Activated T-cell treated with anti-CD3 and anti-CD28 coated beads, Interleukin-2, amount 50 U/mL, for 1 hour (primary cell): Measurements from ENCODE around the gene SRSF11.

ENCODE experiments used
- DNase-seq: peaks from one replicate; pipeline ENCODE4 v3.0.0-alpha.2; 2020

The SRSF11 gene

DNA sequence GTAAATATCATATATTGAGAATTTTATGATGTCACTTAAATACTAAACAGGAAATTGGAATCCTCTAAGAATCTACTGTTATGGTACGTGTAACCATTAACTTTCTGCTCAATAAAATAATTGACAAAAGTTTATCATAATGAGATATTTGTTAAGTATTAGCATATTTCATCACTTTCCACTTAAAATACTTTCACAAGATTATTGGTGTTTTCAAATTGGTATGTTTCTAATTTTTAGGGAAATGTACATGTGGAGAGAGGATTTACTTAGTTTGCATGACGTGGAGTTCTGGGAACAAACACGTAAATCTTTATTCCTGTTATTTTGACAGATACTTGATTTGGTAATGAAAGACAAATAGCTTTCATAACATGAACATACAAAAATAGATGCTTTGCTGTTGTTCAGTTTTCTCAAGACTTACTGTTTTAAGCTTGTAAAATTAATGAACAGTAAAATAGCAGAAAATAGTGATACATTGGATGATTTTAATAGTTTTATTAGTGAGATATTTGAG lies 1.6 kb downstream of the SRSF11 start:
- no peak for DNase-seq

DNA sequence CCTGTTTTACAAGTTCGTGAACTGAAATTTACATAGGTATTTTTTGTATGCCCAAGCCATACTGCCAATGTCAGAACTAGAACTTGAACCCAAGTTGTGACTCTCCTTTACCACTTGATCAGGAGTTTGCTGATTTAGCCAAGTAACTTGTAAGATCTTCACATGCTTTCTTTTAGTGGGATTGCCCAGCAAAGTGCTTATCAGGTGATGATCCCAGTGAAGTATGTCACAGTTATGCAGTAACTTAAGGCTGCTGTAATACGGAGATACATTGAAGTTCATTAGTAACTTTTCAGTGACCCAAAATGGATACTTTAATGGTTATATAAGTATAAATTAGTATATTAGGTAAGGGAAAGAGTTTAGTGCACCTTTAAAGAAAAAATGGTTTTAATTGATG lies 3.8 kb downstream of the SRSF11 start:
- DNase-seq: no peak

DNA sequence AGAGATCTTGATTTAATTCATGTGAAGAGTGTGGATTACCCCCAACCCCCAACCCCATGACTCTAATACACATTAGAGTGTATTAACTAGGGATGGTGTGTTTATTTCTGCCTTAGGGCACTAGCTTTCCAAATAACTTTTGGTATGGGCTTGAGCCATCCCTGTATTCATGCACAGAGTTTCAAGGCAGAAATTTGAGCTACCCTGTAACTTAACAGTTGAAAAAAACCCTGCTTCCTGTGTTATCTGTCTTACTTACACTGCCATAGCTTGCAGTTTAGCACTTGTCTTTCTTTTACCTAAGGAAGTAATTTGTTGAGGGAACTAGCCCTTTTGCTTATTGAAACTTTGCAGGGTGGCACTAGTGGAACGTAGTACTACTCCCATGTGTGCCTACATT lies 6.3 kb downstream of the SRSF11 start:
- no peak for DNase-seq

DNA sequence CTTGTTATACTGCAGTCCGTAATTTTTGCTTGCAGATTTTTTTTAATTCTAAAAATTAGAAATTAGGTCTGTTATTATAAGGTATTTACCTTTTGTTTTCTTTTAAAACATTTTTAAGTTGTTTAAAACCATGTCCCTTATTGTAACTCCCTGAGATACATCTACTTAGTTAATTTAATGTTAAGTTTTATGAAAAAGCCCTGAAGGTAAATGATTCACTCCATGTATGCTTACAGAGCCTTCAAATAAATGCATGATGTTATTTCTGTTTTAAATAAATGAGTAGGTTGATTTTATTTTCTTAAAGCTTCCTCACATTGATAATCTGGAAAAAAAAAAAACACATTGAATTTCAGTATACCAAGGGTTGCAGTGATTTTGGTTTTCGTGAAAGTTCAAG lies 7.5 kb downstream of the SRSF11 start:
- DNase-seq: no peak

DNA sequence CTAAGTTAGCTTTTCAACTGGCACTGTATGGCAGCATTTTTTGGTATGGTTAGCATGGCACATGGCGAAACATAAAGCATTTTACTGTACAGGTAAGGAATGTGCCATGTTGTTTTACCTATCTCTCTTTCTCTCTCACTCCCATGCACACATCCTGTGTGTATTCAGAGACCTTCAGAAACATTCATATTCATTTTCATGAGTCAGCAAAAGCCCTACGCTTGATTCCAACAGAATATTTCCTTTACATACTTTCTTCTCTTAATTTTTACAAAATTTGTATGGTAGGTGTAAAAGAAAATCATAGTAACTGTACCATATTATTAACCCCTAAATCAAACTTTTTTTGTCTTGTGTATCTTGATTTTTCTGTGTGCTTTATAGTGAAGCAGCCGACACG lies 10.3 kb downstream of the SRSF11 start:
- no peak for DNase-seq

DNA sequence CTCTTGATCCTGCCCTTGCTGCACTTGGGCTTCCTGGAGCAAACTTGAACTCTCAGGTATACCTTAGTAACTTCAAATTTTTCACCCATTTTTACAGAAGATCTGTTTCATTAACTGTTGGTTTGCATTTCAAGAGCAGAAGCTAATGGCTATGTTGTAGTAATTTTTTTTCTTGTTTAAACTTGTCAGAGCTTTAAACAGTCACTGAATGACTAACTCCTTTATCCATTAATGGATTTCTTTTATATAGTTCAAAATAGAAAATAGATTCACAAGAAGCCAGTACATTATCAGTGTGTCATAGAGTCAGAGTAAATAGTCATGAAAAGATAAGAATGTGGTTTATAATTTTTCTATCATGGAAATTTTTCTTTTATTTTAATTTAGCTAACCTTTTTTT lies 13.6 kb downstream of the SRSF11 start:
- DNase-seq: no peak

DNA sequence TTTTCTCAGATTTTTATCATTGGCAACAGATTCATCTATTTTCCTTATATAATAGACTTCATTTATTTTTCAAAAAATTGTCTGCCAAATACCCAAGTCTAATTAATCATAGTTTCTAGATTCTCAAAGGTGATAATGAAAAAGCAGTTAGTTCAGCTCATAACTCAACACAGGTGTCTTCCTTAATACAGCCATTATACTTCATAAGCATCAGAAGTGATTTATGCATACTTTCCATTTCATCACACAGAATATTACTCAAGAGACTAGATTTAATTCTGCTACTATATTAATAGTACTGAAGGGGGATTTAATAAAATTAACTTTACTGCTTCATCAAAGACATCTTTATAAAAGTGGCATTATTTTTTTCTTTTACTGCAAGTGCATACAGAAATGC lies 18.8 kb downstream of the SRSF11 start:
- no peak for DNase-seq

DNA sequence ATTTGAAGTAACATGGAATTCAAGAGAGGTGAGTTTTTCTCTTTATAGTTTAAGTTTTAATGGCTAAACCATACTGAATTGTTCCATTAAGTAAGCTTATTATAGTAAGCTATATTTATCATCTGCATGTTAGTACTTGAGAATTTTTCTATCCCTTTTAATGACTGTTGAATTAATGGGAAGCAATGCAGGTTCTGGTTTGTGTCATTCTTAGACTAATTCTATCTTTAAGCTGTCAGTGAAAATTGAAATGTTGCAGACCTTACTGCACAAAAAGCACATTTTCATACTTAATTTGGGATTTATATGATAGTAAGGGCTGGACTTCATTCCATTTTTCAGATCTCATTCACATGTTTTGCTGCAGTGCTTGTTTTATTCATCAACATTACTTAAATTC lies 25.9 kb downstream of the SRSF11 start:
- DNase-seq: no peak

DNA sequence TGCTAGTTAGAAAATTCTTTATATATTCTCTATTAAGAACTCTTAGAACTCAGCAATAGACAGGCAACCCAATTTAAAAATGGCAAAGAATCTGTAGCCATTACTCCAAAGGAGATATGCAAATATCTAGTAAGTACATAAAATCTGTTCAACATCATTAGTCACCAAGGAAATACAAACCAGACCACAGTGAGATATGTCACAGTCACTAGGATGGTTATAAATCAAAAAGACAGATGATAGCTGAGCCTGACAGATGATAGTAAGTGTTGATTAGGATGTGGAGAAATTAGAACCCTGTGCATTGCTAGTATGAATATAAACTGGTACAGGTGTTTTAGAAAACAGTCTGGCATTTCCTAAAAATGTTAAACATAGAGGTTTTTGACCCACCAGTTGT lies 26.6 kb downstream of the SRSF11 start:
- no peak for DNase-seq

DNA sequence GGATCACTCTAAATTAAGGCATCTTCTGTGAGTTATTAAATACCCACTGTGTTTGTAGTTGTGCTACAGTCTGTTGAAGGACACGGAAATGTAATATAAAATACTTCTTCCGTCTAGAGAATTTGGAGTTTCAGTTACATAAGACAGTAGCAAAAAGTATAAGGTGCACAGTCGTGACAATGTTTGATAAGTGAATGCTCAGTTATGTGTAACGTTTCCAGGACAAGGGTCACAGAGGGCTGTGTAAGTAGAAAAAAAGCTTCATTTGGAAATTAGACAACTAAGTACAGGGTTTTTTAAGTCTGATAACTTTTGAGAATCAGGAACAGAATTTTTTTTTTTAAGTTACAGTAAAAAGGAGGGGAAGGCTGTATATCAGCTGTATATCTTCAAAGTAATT lies 27.5 kb downstream of the SRSF11 start:
- DNase-seq: no peak

DNA sequence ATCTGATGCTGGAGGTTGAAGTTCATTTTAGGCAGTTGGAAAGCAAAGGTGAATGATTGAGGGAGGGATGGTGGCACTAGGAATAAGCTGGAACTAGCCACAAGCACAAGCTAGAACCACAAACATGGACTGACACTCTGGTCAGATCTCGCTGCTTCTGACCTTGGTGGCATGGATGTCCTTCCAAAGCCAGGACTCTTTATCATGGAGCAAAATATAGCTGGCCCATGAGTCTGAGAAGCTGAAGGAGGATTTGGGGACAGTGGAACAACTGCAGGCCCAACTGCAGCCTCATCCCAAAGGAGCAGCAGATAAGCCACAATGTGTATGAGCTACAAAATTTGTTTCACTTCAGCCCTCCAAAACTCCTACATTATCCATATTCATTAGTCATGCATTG lies 35.5 kb downstream of the SRSF11 start:
- DNase-seq: no peak

DNA sequence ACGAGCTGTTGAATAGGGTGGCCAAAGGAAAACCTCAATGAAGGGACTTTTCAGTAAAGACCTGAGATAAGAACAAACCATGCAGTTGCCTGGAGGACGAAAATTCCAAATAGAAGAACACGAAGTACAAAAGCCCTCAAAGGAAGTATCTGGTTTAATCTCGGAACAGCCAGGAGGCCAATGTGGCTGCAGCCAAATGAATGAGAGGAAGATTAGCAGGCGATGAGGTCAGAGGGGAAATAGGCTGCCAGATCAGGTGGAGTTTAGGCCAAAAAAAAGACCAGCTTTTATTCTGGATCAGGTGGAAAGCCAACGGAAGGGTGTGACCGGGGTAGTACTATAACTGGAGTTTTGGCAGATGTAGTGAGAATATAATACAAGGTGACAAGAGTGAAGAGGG lies 43.7 kb downstream of the SRSF11 start:
- DNase-seq: no peak

DNA sequence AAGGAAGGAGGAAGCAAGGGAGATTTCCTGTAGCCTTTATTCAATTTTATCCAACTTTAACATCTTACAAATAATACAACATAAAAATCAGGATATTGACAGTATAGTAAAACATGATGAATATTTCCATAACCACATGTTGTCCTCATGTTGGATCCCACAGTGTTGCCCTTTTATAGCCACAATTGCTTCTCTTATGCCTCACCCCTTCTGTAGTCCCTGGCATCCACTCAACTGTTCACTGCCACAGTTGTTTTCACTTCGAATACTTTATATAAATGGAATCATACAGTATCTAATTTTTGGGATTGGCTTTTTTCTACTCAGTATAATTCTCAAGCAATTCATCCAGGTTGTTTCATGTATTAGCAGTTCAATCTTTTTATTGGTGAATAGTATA lies 44.8 kb downstream of the SRSF11 start:
- DNase-seq: no peak

DNA sequence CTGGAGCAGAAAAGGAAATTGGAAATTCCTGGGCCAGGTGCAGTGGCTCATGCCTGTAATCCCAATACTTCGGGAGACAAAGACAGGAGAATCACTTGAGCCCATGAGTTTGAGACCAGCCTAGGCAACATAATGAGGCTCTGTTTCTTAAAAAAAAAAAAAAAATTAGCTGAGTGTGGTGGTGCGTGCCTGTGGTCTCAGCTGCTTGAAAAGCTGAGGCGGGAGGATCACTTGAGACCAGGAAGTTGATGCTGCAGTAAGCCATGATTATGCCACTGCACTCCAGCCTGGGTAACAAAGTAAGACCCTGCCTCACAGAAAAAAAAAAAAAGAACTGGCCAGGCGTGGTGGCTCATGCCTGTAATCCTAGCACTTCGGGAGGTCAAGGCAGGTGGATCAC lies 56.7 kb downstream of the SRSF11 start:
- DNase-seq: no peak

DNA sequence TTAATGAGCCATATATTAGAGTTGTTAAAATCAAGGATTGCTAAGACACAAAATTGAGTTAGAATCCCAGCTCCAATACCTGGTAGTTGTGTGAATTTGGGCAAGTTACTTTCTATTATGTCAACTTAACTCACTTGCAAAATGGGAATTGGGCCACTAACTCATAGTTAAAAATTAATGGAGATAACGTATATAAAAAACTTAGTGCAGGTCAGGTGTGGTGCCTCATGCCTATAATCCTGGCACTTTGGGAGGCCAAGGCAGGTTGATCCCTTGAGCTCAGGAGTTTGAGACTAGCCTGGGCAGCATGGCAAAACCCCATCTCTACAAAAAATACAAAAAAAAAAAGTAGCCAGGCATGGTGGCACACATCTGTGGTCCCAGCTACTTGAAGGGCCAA lies 57.5 kb downstream of the SRSF11 start:
- DNase-seq: no peak

DNA sequence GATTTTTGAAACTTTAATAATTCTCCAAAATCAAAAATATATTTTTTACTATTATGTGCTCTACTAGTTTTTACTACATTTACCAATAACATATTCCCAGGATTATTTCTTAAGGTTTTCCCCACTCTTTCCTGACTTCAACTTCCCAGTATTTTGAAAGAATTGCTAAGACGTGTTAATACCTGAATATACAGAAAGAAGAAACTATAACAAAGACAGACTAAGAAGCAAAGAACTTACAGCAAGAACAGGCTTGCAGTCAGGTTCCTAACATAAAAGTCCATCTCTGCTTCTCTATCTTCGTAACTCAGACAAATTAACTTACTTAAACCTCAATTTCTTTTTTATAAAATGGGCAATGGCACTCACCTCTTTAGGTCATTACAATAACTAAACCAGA lies 63.2 kb downstream of the SRSF11 start:
- DNase-seq: no peak

DNA sequence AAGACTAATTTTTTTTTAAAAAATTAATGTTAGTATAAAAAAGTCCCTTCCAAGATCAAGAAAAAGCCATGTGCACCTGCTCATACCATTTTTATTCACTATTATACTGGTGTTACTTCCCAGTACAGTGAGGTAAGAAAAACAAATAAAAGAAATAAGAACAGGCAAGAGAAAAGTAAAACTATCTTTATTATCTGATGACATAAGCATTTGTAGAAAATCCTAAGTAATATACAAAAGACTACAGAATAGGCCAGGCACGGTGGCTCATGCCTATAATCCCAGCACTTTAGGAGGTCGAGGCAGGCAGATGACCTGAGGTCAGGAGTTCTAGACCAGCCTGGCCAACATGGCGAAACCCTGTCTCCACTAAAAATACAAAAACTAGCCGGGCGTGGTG lies 65.3 kb downstream of the SRSF11 start:
- DNase-seq: no peak

DNA sequence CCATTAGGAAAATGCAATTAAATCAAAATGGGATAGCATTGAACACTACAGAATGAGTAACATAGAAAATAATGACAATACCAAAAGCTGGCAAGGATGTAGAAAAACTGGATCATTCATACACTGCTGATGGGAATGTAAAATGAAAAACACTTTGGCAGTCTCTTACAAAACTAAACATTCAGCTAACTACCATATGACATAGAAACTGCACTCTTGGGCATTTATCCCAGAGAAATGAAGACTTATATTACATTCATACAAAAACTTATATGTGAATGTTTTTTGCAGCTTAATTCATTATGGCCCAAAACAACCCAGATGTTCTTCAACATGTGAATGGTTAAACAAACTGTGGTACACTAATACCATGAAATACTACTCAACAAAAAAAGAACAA lies 67.0 kb downstream of the SRSF11 start:
- no peak for DNase-seq

DNA sequence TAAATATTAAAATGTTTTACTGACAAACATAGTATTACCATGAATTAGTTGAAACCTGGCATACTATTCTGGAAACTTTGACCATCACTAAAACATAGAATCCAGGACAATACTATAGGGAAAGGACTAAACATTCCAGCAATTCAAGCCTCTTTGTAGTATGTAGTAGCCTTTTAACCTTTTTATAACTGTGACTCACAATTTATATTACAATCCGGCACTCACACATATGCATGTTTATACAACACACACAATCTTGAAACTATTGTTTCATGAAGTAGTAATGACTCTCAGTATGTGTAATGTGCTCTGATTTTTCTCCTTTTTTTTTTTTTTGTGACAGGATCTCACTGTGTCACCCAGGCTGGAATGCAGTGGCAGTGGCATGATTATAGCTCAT lies 69.0 kb downstream of the SRSF11 start:
- no peak for DNase-seq

DNA sequence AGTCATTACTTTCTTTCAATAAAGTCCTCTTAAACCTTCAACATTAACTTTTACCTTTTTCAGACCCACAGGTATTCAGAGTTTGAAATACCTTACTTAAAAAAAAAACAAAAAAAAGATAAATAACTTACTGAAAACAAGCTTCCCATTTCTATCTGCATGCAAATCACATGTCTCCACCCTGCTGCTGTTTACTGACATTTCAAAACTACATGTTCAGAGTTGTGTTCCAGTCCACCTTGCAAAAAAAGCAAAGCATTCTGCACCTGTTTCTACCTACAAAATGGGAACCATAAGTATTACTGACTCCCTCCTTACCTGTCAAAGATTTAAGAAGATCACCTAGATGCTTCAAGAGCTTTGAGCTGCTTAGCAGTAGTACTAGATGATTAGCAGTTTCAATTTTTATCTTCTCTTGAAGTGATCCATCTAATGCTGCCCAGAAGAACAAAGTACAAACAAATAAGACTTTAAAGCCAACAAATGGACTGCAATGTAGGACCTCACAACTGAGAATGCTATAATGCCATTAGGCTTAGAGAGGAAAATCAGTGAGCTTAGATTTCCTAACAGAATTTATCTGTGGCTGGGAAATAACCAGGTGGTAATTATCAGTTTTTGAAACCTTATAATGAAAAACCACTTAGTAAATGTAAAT lies 72.1 kb downstream of the SRSF11 start:
- no peak for DNase-seq

DNA sequence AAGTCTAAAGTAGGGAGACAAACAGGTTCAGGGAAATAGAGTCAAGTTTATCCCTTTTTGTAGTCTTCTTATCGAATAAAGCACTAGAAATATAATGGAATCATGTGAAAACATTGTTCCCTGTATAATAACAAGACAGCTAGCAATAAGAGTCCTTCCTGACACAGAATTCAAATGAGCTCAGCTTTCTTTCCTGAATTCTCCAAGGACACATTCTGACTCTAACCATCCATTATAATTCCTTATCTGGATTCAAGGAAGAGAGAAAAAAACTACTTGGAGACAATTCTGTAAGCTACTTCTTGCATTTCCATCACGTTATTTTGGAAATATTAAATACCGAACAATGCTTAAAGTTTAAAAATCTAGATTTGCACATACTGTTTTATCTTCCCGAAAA lies 74.6 kb downstream of the SRSF11 start:
- DNase-seq: no peak

DNA sequence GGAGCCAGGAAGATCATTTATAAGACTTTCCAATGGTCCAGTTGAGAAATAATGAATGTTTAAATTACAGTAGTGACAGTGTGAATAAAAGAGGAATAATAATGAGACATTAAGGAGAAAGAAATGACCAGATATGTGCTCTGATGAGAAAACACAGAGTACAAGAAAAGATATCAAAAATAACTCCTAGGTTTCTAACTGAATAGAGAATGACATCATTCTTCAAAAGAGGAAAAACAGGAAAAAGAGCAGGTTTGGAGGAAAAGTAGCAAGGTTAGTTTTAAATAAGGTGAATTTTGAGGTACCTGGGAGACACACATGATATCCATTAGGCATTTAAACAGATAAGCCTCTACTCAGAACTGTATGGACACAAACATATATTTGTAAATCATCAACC lies 78.3 kb downstream of the SRSF11 start:
- no peak for DNase-seq
